HT1080 (cell line): ENCODE results near the gene C2CD4C. TPM values are rescaled to one million over a fixed set of nuclear protein-coding genes. Genes with fewer than 3 reads are reported as not detected.
"Not testable (repeated sequence)": the region's sequence is repeated elsewhere in the genome, so short reads cannot be mapped to it uniquely, and the experiment has no call there.

Experiments
- DNase-seq: peaks from one replicate; pipeline ENCODE4 v3.0.0-alpha.2; 2015; ENCODE audit warnings: low read depth
- small RNA-seq: library from RNA; depleted of rRNA; stranded (forward); fragments of <200 nt; gene quantifications from one replicate; pipeline ENCODE3, GENCODE V24; 2014
- total RNA-seq: library from RNA; depleted of rRNA; stranded (reverse); fragments of >200 nt; shearing (Covaris generic); gene quantifications from 2 replicates; pipeline ENCODE4 v1.2.3, GENCODE V29; 2014; rRNA removed

The C2CD4C gene
- total RNA-seq, 1 experiment from 2014 or later, result 0.69 TPM

DNA sequence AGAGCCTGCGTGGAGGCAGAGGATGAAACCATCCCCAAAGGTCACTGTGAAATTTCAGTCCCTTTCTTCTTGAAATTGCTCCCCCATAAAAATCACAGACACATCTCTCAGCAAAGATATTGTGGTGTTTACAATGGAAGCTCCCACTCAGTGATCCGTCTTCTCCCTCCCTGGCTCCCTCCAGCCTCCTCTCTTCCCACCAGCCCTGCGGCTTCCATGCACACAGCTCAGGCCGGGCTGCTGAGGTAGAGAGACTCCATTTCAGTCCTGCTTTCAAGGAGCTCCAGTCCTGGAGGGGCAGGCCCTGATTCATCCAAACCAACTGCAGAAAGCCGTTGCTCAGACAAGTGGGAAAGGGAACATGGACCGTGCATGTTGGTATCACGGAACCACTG, 40.3 kb downstream of the C2CD4C start:
- DNase-seq, result no peak

DNA sequence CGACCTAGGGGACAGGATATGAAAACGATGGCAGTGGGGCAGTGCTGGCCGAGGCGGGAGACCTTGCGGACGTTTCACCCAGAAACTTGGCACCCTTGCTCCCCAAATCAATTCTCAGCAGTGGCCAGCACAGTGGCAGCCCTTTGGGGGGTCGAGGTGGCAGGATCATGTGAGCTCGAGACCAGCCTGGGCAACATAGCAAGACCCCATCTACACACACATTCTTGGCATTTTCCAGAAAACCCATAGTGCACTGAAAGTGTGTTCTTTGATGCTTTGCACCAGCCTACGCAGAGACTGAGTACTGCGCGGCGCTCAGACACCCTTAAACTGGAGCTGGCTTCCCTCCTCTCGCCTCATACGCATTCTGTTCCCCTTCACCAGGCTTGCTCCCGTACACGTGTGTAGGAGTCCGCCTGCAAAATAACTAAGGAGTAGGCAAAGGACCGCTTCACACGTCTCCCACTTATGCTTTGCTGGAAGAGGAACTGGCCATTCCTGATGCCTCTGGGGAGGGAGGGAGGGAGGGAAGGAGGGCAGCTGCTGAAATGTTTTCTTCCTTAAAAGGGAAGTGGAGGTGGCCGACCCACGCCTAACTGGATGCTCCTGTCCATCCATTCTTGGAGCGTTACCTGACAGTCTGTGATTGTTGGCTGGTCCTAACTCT, 40.9 kb downstream of the C2CD4C start:
- DNase-seq, result no peak

- DNase-seq, result no peak
Measured at GRCh38 chr19:367561-367960, 41.4 kb downstream of the C2CD4C start.

DNA sequence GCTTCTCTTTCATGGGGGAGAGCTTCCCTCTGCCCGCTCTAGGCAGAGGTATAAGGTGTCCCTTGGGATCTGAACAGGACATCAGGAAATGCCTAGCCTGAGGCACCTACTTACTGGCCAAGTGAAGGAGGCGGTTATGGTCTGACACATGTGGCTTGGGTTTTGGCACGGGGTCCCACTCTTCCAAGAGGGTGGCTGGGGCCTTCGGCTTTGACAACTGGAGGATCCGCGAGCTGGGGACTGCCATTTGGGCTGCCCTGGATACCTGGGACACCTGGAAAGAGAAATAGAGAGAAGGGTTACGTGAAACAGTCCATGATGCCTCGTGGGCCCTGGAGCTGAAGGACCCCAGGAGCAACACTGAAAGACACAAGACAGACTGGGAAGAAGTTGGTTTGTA, 42.0 kb downstream of the C2CD4C start:
- no peak for DNase-seq

- DNase-seq, result no peak
Measured at GRCh38 chr19:366205-366783, 42.7 kb downstream of the C2CD4C start.

GRCh38 chr19:364496-365287, 44.3 kb downstream of the C2CD4C start:
- no peak for DNase-seq

- no peak for DNase-seq
Measured at GRCh38 chr19:362683-363082, 46.3 kb downstream of the C2CD4C start.

- no peak for DNase-seq
Measured at GRCh38 chr19:362154-362553, 46.8 kb downstream of the C2CD4C start.

DNA sequence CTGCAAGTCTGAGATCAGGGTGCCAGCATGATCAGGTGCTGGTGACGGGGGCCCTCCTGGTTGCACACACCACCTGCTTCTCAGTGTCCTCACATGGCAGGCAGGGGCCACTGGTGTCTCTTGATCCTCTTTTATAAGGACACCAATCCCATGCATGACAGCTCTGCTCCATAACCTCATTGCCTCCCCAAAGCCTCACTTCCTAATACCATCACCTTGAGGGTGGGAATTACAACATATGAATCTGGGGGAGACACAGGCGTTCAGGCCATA, 49.4 kb downstream of the C2CD4C start:
- DNase-seq, result no peak

- not testable (repeated sequence) for DNase-seq
Measured at GRCh38 chr19:355536-355935, 53.4 kb downstream of the C2CD4C start.

Small RNA genes lying within 50 kb of the gene (small RNA-seq; reads per million reads assigned to genes)
- gene RNA5SP462, result not detected

Other genes with a start within 250 kb of the C2CD4C start
- gene PLPP2, start 117.7 kb downstream of the C2CD4C start, total RNA-seq, result 98.0 and 104 TPM in 2 replicates
- 12.7 and 18.6 TPM in 2 replicates for gene MIER2, start 64.4 kb downstream of the C2CD4C start, total RNA-seq
- gene SHC2, start 51.9 kb upstream of the C2CD4C start, total RNA-seq, result 0.03 TPM in 1 of 2 replicates, not detected in the other
- gene MADCAM1, start 87.3 kb upstream of the C2CD4C start, total RNA-seq, result not detected in 2 replicates
- gene TPGS1, start 98.3 kb upstream of the C2CD4C start, total RNA-seq, result 40.7 and 48.2 TPM in 2 replicates
- 107 and 110 TPM in 2 replicates for gene CDC34, start 122.6 kb upstream of the C2CD4C start, total RNA-seq
- gene GZMM, start 134.9 kb upstream of the C2CD4C start, total RNA-seq, result not detected in 2 replicates
- gene BSG, start 163.4 kb upstream of the C2CD4C start, total RNA-seq, result 475 and 545 TPM in 2 replicates
- gene HCN2, start 180.7 kb upstream of the C2CD4C start, total RNA-seq, result 0.27 and 0.37 TPM in 2 replicates
- gene POLRMT, start 224.4 kb upstream of the C2CD4C start, total RNA-seq, result 86.9 and 100 TPM in 2 replicates
- not detected in 2 replicates for gene FGF22, start 230.7 kb upstream of the C2CD4C start, total RNA-seq